ENCODE results near the gene APP. TPM values are rescaled to one million over a fixed set of nuclear protein-coding genes. Genes with fewer than 3 reads are reported as not detected.

Gene APP
- total RNA-seq, 4 donors from 2014 or later: 471 to 1,291 (median 672) TPM

GRCh38 chr21:26097475-26097874 is 73.1 kb downstream of the APP start:
- Histone ChIP-seq H3K27me3 (no peaks in the 10 kb centered on the region), H3K36me3 (no peaks in the 10 kb centered on the region), H3K4me1 (peaks cover 0 to 8% (median 2%) of the 10 kb centered on the region in 4 donors), H3K4me3 (no peak overlapping the region), H3K9me3 (no peaks in the 10 kb centered on the region), H3K27ac (no peak overlapping the region)
- TF ChIP-seq EP300 (IDR thresholded peaks at IDR 0.05; ENCODE audit: low read depth): no peak
- TF ChIP-seq POLR2A (IDR thresholded peaks at IDR 0.05): no peak
- no peak for TF ChIP-seq POLR2AphosphoS5 (IDR thresholded peaks at IDR 0.05)
- no peak for TF ChIP-seq CTCF (IDR thresholded peaks at IDR 0.05)
- DNase-seq: no peak
- in situ Hi-C loops (cut with MboI; ENCODE audit: low pct_ligation_motif_present in 1 of 4, low pct_unique_long_range_greater_than_20kb in 1 of 4, low sequenced_read_pairs in 3 of 4) (no loop called here), intact Hi-C loops (cut with DNase I; ENCODE audit: low total_unique reads) (no loop called here)
- WGBS, 2 donors (ENCODE audit: low coverage in 1 of 2): 92% methylated on average over 4 of the region's 4 CpGs; no CpG with 5 or more reads in 1 of the 2 donors

GRCh38 chr21:26096494-26097371 is 73.8 kb downstream of the APP start:
- no peak for TF ChIP-seq POLR2A (IDR thresholded peaks at IDR 0.05)
- TF ChIP-seq EP300 (IDR thresholded peaks at IDR 0.05; ENCODE audit: low read depth): no peak
- TF ChIP-seq POLR2AphosphoS5 (IDR thresholded peaks at IDR 0.05): no peak
- TF ChIP-seq CTCF (IDR thresholded peaks at IDR 0.05): no peak
- in situ Hi-C loops (cut with MboI; ENCODE audit: low pct_ligation_motif_present in 1 of 4, low pct_unique_long_range_greater_than_20kb in 1 of 4, low sequenced_read_pairs in 3 of 4) (no loop called here), intact Hi-C loops (cut with DNase I; ENCODE audit: low total_unique reads) (no loop called here)

GRCh38 chr21:26095131-26095530 is 75.4 kb downstream of the APP start:
- peaks cover 0 to 3% (median 0%) of the 10 kb centered on the region in 4 donors for H3K4me1 ChIP-seq
- in situ Hi-C loops (cut with MboI; ENCODE audit: low pct_ligation_motif_present in 1 of 4, low pct_unique_long_range_greater_than_20kb in 1 of 4, low sequenced_read_pairs in 3 of 4): no loop called here
- no peak overlapping the region for H3K27ac ChIP-seq
- WGBS, 2 donors (ENCODE audit: low coverage in 1 of 2): 95 to 100% methylated on average over 5 to 7 of the region's 7 CpGs
- no peaks in the 10 kb centered on the region for H3K9me3 ChIP-seq
- H3K4me3 ChIP-seq: no peak overlapping the region
- no peaks in the 10 kb centered on the region for H3K36me3 ChIP-seq
- H3K27me3 ChIP-seq: no peaks in the 10 kb centered on the region
- intact Hi-C loops (cut with DNase I; ENCODE audit: low total_unique reads): no loop called here
- no peak for DNase-seq
- TF ChIP-seq EP300 (IDR thresholded peaks at IDR 0.05; ENCODE audit: low read depth) (no peak), CTCF (IDR thresholded peaks at IDR 0.05) (no peak), POLR2A (IDR thresholded peaks at IDR 0.05) (no peak), POLR2AphosphoS5 (IDR thresholded peaks at IDR 0.05) (no peak)

More at GRCh38 chr21:26096494-26097371, 73.8 kb downstream of the APP start:
- DNase-seq: no peak
- H3K27me3 ChIP-seq: no peaks in the 10 kb centered on the region
- H3K36me3 ChIP-seq: no peaks in the 10 kb centered on the region
- H3K9me3 ChIP-seq: no peaks in the 10 kb centered on the region
- peaks cover 0 to 8% (median 2%) of the 10 kb centered on the region in 4 donors for H3K4me1 ChIP-seq
- 85 to 91% methylated on average over 8 to 13 of the region's 13 CpGs for WGBS, 2 donors (ENCODE audit: low coverage in 1 of 2)
- H3K27ac ChIP-seq: no peak overlapping the region
- no peak overlapping the region for H3K4me3 ChIP-seq

GRCh38 chr21:26093122-26093521 is 77.4 kb downstream of the APP start:
- Histone ChIP-seq H3K9me3 (no peaks in the 10 kb centered on the region), H3K4me1 (no peaks in the 10 kb centered on the region), H3K27ac (no peak overlapping the region), H3K36me3 (peaks cover 0 to 3% (median 0%) of the 10 kb centered on the region in 4 donors), H3K4me3 (no peak overlapping the region), H3K27me3 (no peaks in the 10 kb centered on the region)
- WGBS, 2 donors (ENCODE audit: low coverage in 1 of 2): 58 to 71% methylated on average over 1 to 3 of the region's 3 CpGs
- no peak for TF ChIP-seq EP300 (IDR thresholded peaks at IDR 0.05; ENCODE audit: low read depth)
- no peak for TF ChIP-seq POLR2AphosphoS5 (IDR thresholded peaks at IDR 0.05)
- no peak for TF ChIP-seq CTCF (IDR thresholded peaks at IDR 0.05)
- no peak for TF ChIP-seq POLR2A (IDR thresholded peaks at IDR 0.05)
- intact Hi-C loops (cut with DNase I; ENCODE audit: low total_unique reads): no loop called here
- DNase-seq: no peak
- in situ Hi-C loops (cut with MboI; ENCODE audit: low pct_ligation_motif_present in 1 of 4, low pct_unique_long_range_greater_than_20kb in 1 of 4, low sequenced_read_pairs in 3 of 4): no loop called here
